AG04449 (cell line): ENCODE data around the gene RIN1.

Source experiments
- CTCF ChIA-PET: fragments of 350-600 bp; formaldehyde crosslinking; extraction: SDS; loops from one replicate; lab custom pipeline; 2021; ENCODE audit warnings: antibody characterized with exemption; lab: Yijun Ruan, JAX
- POLR2A ChIA-PET: fragments of 400-600, 350-600 bp; formaldehyde crosslinking; extraction: SDS; loops from one replicate; lab custom pipeline; 2020; ENCODE audit warnings: antibody characterized with exemption, inconsistent platforms; lab: Yijun Ruan, JAX
- DNase-seq: peaks from one replicate; pipeline ENCODE4 v3.0.0-alpha.2; 2010; ENCODE audit warnings: low read depth, low spot score
- H3K4me3 ChIP-seq: 2 replicates; pipeline ENCODE4 v1.5.1; 2011; ENCODE audit warnings: low read depth, mild to moderate bottlenecking, control low read depth, low read length
- TF ChIP-seq, protein P1 (sequence below): IDR thresholded peaks from one replicate; pipeline ENCODE4 v1.5.1; 2011; ENCODE audit warnings: mild to moderate bottlenecking, moderate library complexity, low read length, control low read depth, inconsistent platforms; ENCODE audit not compliant: insufficient read depth; ENCODE audit errors: missing control alignments

The RIN1 gene

DNA sequence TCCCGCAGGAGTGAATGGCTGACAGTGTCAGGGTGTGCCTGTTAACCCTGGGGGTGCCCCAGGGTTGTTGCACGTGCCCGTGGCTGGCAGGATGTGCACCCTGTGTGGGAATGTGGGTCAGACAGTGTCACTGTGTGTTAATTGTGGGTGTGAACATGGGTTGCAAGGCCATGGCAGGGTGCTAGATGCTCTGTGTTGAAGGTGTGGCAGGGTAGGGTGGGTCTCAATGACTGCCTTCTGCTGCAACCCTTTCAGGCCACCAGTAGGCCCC is 8.3 kb downstream of the RIN1 start:
- ChIA-PET POLR2A (interaction anchor here (1.6 kb wide), 1 partner anchor 15 kb away, joined by 8 read pairs; no protein-coding TSS in a partner anchor), CTCF (no interaction called here)
- H3K4me3 ChIP-seq = no peak overlapping the region
- DNase-seq = no peak
- TF ChIP-seq, protein P1, sequence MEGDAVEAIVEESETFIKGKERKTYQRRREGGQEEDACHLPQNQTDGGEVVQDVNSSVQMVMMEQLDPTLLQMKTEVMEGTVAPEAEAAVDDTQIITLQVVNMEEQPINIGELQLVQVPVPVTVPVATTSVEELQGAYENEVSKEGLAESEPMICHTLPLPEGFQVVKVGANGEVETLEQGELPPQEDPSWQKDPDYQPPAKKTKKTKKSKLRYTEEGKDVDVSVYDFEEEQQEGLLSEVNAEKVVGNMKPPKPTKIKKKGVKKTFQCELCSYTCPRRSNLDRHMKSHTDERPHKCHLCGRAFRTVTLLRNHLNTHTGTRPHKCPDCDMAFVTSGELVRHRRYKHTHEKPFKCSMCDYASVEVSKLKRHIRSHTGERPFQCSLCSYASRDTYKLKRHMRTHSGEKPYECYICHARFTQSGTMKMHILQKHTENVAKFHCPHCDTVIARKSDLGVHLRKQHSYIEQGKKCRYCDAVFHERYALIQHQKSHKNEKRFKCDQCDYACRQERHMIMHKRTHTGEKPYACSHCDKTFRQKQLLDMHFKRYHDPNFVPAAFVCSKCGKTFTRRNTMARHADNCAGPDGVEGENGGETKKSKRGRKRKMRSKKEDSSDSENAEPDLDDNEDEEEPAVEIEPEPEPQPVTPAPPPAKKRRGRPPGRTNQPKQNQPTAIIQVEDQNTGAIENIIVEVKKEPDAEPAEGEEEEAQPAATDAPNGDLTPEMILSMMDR = no peak

DNA sequence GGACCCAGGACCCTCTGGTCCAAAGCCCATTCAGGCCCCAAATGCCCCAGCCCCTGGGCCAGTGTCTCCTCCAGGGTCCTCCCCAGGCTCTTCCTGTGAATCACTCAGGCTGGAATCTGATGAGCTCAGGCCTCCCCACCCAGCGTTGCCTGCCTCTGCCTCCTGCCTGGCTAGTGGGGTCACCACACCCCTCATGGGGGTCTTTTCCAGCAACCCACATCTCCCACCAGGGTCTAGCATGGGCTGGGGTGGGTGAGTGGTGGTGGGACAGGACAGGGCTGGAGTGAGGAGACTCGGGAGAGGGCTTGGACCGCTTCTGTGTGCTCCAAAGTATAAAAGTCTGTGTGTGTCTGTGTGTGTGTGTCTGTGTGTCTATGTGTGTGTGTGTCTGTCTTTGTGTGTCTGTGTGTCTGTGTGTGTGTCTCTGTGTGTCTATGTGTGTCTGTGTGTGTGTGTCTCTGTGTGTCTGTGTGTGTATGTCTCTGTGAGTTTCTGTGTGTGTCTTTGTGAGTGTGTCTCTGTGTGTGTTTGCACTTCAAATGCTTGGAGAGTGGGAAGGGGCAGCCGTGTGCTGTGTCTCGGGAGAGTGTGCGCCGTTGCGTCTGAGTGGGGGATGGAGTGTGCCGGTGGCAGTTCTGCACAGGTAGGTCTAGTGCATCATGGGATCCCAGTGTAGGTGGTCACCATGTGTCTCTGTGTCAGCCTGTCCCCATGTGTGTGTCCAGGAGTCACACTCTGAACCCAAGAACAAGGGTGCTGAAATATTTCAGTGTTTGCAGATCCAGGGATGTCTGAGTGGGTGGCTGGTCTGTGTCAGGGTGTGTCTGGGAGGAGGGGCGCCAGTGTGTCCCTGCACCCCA is 8.8 kb downstream of the RIN1 start:
- TF ChIP-seq, protein P1 = no peak
- POLR2A ChIA-PET = interaction anchor here (0.6 to 3.7 kb wide), 8 partner anchors 8 to 43 kb away, joined by 3 to 64 read pairs (median 6); partner anchors contain the start of genes CD248 and RIN1
- no peak for DNase-seq
- CTCF ChIA-PET = interaction anchor here (0.6 to 3.8 kb wide), 12 partner anchors 8 to 48 kb away, joined by 3 to 61 read pairs (median 4); partner anchors contain the start of genes B4GAT1, BRMS1, CD248 and TMEM151A
- H3K4me3 ChIP-seq = 0 out of 2 replicates have a peak overlapping the region, but pooled peaks have one; percentile 6

DNA sequence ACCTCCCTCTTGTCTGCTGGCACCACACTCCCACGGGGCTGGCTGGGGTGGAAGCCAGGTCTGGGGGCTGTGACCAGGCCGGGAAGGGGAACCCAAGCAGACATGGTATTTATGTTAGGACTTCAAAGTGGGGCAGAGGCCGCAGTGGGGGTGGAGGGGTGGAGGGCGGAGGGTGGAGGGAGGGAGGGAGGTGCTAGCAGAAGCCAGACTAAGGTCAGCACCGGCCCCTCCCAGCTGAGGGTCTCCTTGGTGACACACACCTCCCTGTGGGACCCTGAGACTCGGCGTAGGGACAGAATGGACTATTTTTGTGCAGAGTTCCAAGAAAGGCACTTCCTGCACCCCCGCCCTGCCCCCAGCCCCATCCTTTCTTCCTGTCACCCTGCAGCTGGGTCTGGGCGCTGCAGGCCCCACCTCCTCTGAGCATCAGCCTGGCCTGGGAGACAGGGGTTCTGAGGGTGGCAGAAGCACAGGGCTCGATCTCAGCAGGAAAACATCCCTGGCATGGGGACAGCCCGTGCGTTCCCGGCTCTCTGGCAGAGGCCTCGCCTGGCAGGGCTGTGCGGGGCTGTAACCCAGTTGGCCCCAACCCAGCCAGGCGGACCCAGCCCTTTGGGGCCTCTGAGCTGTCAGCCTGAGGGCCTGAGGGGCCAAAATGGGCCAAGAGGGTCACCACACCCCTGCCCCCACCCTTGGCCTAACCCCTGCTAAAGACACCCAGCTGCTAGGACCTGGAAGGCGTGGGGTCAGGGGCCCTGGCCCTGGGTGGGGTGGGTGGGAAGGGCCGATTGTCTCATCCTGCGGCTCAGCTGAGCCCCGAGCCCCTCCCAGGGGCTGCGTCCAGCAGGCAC is 9.7 kb downstream of the RIN1 start:
- CTCF ChIA-PET = interaction anchor here (0.6 to 3.8 kb wide), 12 partner anchors 8 to 47 kb away, joined by 3 to 61 read pairs (median 4); partner anchors contain the start of genes B4GAT1, BRMS1, CD248 and TMEM151A
- H3K4me3 ChIP-seq = no peak overlapping the region
- TF ChIP-seq, protein P1 = no peak
- POLR2A ChIA-PET = interaction anchor here (0.6 to 3.7 kb wide), 9 partner anchors 9 to 44 kb away, joined by 3 to 64 read pairs (median 4); partner anchors contain the start of genes CD248 and RIN1
- DNase-seq = no peak

DNA sequence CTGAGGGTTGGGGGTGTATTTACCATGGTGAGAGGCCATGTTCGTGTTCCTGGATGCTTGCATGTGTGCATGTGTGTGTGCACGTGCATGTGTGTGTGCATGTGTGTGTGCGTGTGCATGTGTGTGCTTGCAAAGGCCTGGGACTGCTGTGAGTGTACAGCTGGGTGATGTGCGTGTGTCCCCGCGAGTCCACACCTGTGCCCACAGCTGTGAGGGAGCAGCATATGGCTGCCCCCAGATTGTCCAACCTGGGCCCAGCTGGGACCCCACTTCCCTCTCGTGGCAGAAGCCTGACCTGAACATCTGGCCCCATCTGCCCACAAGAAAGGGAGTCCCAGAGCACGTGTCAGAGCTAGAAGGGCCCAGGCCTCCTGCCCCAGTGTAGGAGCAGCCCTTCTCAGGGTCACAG is 11.0 kb downstream of the RIN1 start:
- no peak for DNase-seq
- TF ChIP-seq, protein P1 = no peak
- H3K4me3 ChIP-seq = no peak overlapping the region
- ChIA-PET POLR2A (interaction anchor here (1.3 to 3.7 kb wide), 3 partner anchors 9 to 12 kb away, joined by 4 to 64 read pairs (median 29); partner anchors contain the start of genes CD248 and RIN1), CTCF (interaction anchor here (0.6 to 3.8 kb wide), 3 partner anchors 10 to 22 kb away, joined by 3 to 61 read pairs (median 5); partner anchors contain the start of gene RIN1)

DNA sequence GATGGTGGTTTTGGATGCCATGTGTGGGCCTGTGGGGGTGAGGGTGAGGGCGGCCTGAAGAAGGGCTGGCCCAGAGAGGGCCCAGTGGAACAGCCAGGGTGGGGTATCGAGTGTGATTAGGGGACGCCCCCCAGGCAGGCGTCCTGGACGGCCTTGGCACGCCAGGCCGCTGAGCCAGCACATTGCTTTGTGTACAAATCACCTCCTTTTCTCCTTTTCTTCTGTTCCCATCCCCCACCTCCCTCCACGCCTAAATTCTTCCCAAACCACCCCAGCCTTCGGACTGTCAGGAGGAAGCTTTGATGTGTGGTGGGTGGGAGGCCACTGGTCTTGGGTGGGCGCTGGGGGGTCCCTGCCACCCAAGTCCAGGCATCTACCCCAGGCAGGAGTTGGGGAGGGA is 11.6 kb downstream of the RIN1 start:
- DNase-seq = no peak
- ChIA-PET CTCF (interaction anchor here (3.8 kb wide), 1 partner anchor 13 kb away, joined by 61 read pairs; no protein-coding TSS in a partner anchor), POLR2A (interaction anchor here (0.9 to 3.7 kb wide), 5 partner anchors 8 to 36 kb away, joined by 3 to 64 read pairs (median 6); partner anchors contain the start of genes CD248, RIN1 and YIF1A)
- TF ChIP-seq, protein P1 = no peak
- no peak overlapping the region for H3K4me3 ChIP-seq
